OCI-LY3 (cell line): ENCODE results near the gene MRPL10.

Experiments
- CTCF ChIP-seq: fragments of 200-600, 300-600 bp; sonication (generic); IDR thresholded peaks from 2 replicates; pipeline ENCODE4 v1.5.1; 2014; ENCODE audit warnings: antibody characterized with exemption, low read length, low read depth
- EZH2phosphoT487 ChIP-seq: fragments of 200-600 bp; shearing (Covaris generic); IDR thresholded peaks from 2 replicates; pipeline ENCODE4 v1.6.1; 2018; ENCODE audit warnings: antibody characterized with exemption, mixed run types, low read depth

- TF ChIP-seq CTCF (no peak), EZH2phosphoT487 (no peak)
These were observed 48.6 kb upstream of the MRPL10 start for GRCh38 chr17:47879776-47880454.
